GM23338 (cell line): ENCODE measurements around the gene CYP4F2. TPM values are rescaled to one million over a fixed set of nuclear protein-coding genes. Genes with fewer than 3 reads are reported as not detected.
"Not testable (repeated sequence)": the region's sequence is repeated elsewhere in the genome, so short reads cannot be mapped to it uniquely, and the experiment has no call there.

ENCODE experiments used
- ATAC-seq: fragments of 200-7000 bp; cut with Tn5 transposase; 3 replicates; pipeline ENCODE4 v1.9.1; 2020
- DNase-seq: peaks from one replicate; pipeline ENCODE4 v3.0.0-alpha.2; 2015; ENCODE audit warnings: low spot score
- H2AFZ ChIP-seq: fragments of 200-600 bp; sonication (generic); 2 replicates; pipeline ENCODE4 v1.8.0; 2016; ENCODE audit warnings: antibody characterized with exemption, mild to moderate bottlenecking, moderate library complexity
- H3F3A ChIP-seq: fragments of 200-600 bp; sonication (generic); replicated peaks from 2 replicates; pipeline ENCODE4 v1.8.0; 2017; ENCODE audit warnings: antibody characterized with exemption, mixed run types, low read depth
- H3K27ac ChIP-seq: fragments of 200-600 bp; sonication (generic); 2 replicates; pipeline ENCODE4 v1.6.1; 2016; ENCODE audit warnings: low read depth
- H3K27me3 ChIP-seq: fragments of 200-600 bp; sonication (generic); 2 replicates; pipeline ENCODE4 v1.8.0; 2016; ENCODE audit warnings: mild to moderate bottlenecking, mixed run types, moderate library complexity; ENCODE audit not compliant: insufficient read depth
- H3K36me3 ChIP-seq: fragments of 200-600 bp; sonication (generic); 2 replicates; pipeline ENCODE4 v1.8.0; 2016; ENCODE audit warnings: mild to moderate bottlenecking; ENCODE audit not compliant: insufficient read depth
- H3K4me1 ChIP-seq: fragments of 200-600 bp; sonication (generic); 2 replicates; pipeline ENCODE4 v1.8.0; 2016; ENCODE audit warnings: mild to moderate bottlenecking, moderate library complexity; ENCODE audit not compliant: insufficient read depth
- H3K4me2 ChIP-seq: fragments of 200-600 bp; sonication (generic); 2 replicates; pipeline ENCODE4 v1.7.1; 2017; ENCODE audit warnings: mixed run types
- H3K4me3 ChIP-seq: fragments of 200-600 bp; sonication (generic); 2 replicates; pipeline ENCODE4 v1.6.1; 2016; ENCODE audit warnings: mixed run types
- H3K79me2 ChIP-seq: fragments of 200-600 bp; sonication (generic); replicated peaks from 2 replicates; pipeline ENCODE4 v1.8.0; 2017; ENCODE audit warnings: mild to moderate bottlenecking; ENCODE audit not compliant: insufficient read depth
- H3K9me2 ChIP-seq: fragments of 200-600 bp; sonication (generic); 2 replicates; pipeline ENCODE4 v1.8.0; 2017; ENCODE audit not compliant: insufficient read depth
- H4K20me1 ChIP-seq: fragments of 200-600 bp; sonication (generic); replicated peaks from 2 replicates; pipeline ENCODE4 v1.8.0; 2017; ENCODE audit warnings: mild to moderate bottlenecking; ENCODE audit not compliant: insufficient read depth
- H3K27ac Mint-ChIP-seq: 2 replicates; pipeline ENCODE4 v1.8.0; 2020; ENCODE audit warnings: inconsistent platforms, mild to moderate bottlenecking, moderate library complexity, mixed read lengths
- H3K27me3 Mint-ChIP-seq: 3 replicates; pipeline ENCODE4 v1.8.0; 2022; ENCODE audit warnings: low read depth, mild to moderate bottlenecking, moderate library complexity, mixed read lengths, inconsistent platforms; ENCODE audit not compliant: insufficient read depth, poor library complexity
- H3K36me3 Mint-ChIP-seq: 3 replicates; pipeline ENCODE4 v1.8.0; 2021; ENCODE audit warnings: low read depth, mild to moderate bottlenecking, inconsistent platforms, moderate library complexity, mixed read lengths
- H3K4me1 Mint-ChIP-seq: 3 replicates; pipeline ENCODE4 v1.8.0; 2020; ENCODE audit warnings: mild to moderate bottlenecking, inconsistent platforms, mixed read lengths
- H3K4me3 Mint-ChIP-seq: 3 replicates; pipeline ENCODE4 v1.8.0; 2021; ENCODE audit warnings: moderate library complexity, mild to moderate bottlenecking, inconsistent platforms, mixed read lengths
- H3K9me3 Mint-ChIP-seq: 3 replicates; pipeline ENCODE4 v1.8.0; 2020; ENCODE audit warnings: moderate library complexity, mild to moderate bottlenecking, inconsistent platforms, mixed read lengths
- CTCF ChIP-seq, 2 experiments: fragments of 200-600 bp in 1 of 2; sonication (generic) in 1 of 2; conservative IDR thresholded peaks; 2 replicates each; pipeline versions ENCODE4 v1.5.1 to v1.6.1; 2016 to 2017; ENCODE audit warnings: antibody characterized with exemption in 2 of 2, low read depth in 2 of 2, mild to moderate bottlenecking in 2 of 2, moderate library complexity in 1 of 2
- EZH2phosphoT487 ChIP-seq: fragments of 200-600 bp; sonication (generic); IDR thresholded peaks from one replicate; pipeline ENCODE4 v1.8.1; 2018; ENCODE audit warnings: antibody characterized with exemption; ENCODE audit not compliant: unreplicated experiment
- JUNB ChIP-seq: IDR thresholded peaks from one replicate; pipeline ENCODE4 v1.6.1; 2016; ENCODE audit warnings: antibody characterized with exemption; ENCODE audit not compliant: unreplicated experiment
- NANOG ChIP-seq: IDR thresholded peaks from 2 replicates; pipeline ENCODE4 v1.6.1; 2016; ENCODE audit warnings: antibody characterized with exemption, borderline replicate concordance
- STAT1 ChIP-seq: IDR thresholded peaks from one replicate; pipeline ENCODE4 v1.6.1; 2016; ENCODE audit warnings: antibody characterized with exemption; ENCODE audit not compliant: unreplicated experiment
- ZNF114 ChIP-seq: fragments of 250-450 bp; sonication (Bioruptor Pico); IDR thresholded peaks from 2 replicates; pipeline ENCODE4 v1.5.0; 2020; ENCODE audit warnings: mild to moderate bottlenecking, moderate library complexity
- ZNF462 ChIP-seq: fragments of 250-450 bp; sonication (Bioruptor Pico); IDR thresholded peaks from 2 replicates; pipeline ENCODE4 v1.5.0; 2020; ENCODE audit warnings: mild to moderate bottlenecking, moderate library complexity
- polyA plus RNA-seq: library from polyadenylated mRNA; unstranded; fragments of >200 nt; fragmentation: Nextera tagmentation; extraction: Ambion mirVana; gene quantifications from 2 replicates; pipeline ENCODE4 v1.2.1, GENCODE V29; 2016
- total RNA-seq: library from RNA; depleted of rRNA; stranded (reverse); fragments of >200 nt; shearing (Covaris generic); gene quantifications from 2 replicates; pipeline ENCODE4 v1.2.3, GENCODE V29; 2014
- TF ChIP-seq, protein P1 (sequence below): IDR thresholded peaks from 2 replicates; pipeline ENCODE4 v1.6.1; 2016; ENCODE audit warnings: antibody characterized with exemption
- TF ChIP-seq, protein P2 (sequence below): IDR thresholded peaks from one replicate; pipeline ENCODE4 v1.6.1; 2018; ENCODE audit warnings: antibody characterized with exemption; ENCODE audit not compliant: unreplicated experiment

CYP4F2 gene
- total and polyA plus RNA-seq, 2 experiments from 2014 or later = not detected

DNA sequence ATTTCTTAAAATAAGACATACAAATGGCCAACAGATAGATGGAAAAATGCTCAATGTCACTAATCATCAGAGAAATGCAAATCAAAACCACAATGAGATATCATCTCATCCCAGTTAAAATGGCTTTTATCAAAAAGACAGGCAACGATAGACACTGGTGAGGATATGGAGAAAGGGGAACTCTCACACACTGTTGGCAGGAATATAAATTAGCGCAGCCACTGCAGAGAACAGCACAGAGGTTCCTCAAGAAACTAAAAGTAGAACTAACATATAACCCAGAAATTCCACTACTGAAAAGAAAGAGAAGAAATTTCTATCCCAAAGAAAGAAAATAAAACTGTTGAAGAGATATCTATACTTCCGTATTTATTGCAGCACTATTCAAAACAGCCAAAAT, 14.5 kb downstream of the CYP4F2 start:
- not testable (repeated sequence) for DNase-seq, H3K27me3 Mint-ChIP-seq, H3K79me2 ChIP-seq, H3F3A ChIP-seq, H3K4me1 ChIP-seq, H2AFZ ChIP-seq, H3K27ac Mint-ChIP-seq, H3K27me3 ChIP-seq, H4K20me1 ChIP-seq, H3K4me3 ChIP-seq, H3K27ac ChIP-seq, H3K9me2 ChIP-seq, H3K4me1 Mint-ChIP-seq, H3K36me3 ChIP-seq, H3K4me3 Mint-ChIP-seq, H3K4me2 ChIP-seq, ATAC-seq
- H3K36me3 Mint-ChIP-seq = peaks cover 15% of the 10 kb centered on the region
- H3K9me3 Mint-ChIP-seq = peaks cover 69% of the 10 kb centered on the region

- Histone ChIP-seq H3K27me3 (no peaks in the 10 kb centered on the region), H3K27ac (no peak overlapping the region), H3F3A (no peaks in the 10 kb centered on the region), H3K36me3 (no peaks in the 10 kb centered on the region; the same call in 1 of the 2 replicates), H3K4me3 (no peak overlapping the region), H3K79me2 (no peaks in the 10 kb centered on the region), H4K20me1 (no peaks in the 10 kb centered on the region), H3K9me2 (no peaks in the 10 kb centered on the region), H3K4me2 (no peak overlapping the region), H2AFZ (no peak overlapping the region), H3K4me1 (no peaks in the 10 kb centered on the region)
- Mint-ChIP-seq H3K27ac (no peak overlapping the region), H3K4me3 (no peak overlapping the region), H3K9me3 (peaks cover 95% of the 10 kb centered on the region), H3K36me3 (peaks cover 21% of the 10 kb centered on the region), H3K4me1 (no peaks in the 10 kb centered on the region), H3K27me3 (peaks cover 2% of the 10 kb centered on the region)
- ATAC-seq (no peak), DNase-seq (no peak)
- TF ChIP-seq ZNF114 (CRISPR knock-in tag) = no peak
- TF ChIP-seq, protein P1, sequence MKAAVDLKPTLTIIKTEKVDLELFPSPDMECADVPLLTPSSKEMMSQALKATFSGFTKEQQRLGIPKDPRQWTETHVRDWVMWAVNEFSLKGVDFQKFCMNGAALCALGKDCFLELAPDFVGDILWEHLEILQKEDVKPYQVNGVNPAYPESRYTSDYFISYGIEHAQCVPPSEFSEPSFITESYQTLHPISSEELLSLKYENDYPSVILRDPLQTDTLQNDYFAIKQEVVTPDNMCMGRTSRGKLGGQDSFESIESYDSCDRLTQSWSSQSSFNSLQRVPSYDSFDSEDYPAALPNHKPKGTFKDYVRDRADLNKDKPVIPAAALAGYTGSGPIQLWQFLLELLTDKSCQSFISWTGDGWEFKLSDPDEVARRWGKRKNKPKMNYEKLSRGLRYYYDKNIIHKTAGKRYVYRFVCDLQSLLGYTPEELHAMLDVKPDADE = no peak
- TF ChIP-seq EZH2phosphoT487 = no peak
- TF ChIP-seq, protein P2, sequence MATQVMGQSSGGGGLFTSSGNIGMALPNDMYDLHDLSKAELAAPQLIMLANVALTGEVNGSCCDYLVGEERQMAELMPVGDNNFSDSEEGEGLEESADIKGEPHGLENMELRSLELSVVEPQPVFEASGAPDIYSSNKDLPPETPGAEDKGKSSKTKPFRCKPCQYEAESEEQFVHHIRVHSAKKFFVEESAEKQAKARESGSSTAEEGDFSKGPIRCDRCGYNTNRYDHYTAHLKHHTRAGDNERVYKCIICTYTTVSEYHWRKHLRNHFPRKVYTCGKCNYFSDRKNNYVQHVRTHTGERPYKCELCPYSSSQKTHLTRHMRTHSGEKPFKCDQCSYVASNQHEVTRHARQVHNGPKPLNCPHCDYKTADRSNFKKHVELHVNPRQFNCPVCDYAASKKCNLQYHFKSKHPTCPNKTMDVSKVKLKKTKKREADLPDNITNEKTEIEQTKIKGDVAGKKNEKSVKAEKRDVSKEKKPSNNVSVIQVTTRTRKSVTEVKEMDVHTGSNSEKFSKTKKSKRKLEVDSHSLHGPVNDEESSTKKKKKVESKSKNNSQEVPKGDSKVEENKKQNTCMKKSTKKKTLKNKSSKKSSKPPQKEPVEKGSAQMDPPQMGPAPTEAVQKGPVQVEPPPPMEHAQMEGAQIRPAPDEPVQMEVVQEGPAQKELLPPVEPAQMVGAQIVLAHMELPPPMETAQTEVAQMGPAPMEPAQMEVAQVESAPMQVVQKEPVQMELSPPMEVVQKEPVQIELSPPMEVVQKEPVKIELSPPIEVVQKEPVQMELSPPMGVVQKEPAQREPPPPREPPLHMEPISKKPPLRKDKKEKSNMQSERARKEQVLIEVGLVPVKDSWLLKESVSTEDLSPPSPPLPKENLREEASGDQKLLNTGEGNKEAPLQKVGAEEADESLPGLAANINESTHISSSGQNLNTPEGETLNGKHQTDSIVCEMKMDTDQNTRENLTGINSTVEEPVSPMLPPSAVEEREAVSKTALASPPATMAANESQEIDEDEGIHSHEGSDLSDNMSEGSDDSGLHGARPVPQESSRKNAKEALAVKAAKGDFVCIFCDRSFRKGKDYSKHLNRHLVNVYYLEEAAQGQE = no peak
- TF ChIP-seq NANOG = no peak
- TF ChIP-seq ZNF462 (CRISPR knock-in tag) = no peak
- no peak for TF ChIP-seq CTCF (conservative IDR thresholded peaks at IDR 0.05; ENCODE audit: low read depth in 2 of 2)
- TF ChIP-seq STAT1 = no peak
- no peak for TF ChIP-seq JUNB
Observed at GRCh38 chr19:15874821-15875474, 22.9 kb downstream of the CYP4F2 start.
